HepG2 (cell line): Measurements from ENCODE around the gene EOGT. TPM values are rescaled to one million over a fixed set of nuclear protein-coding genes. Genes with fewer than 3 reads are reported as not detected.

ENCODE experiments used
- ARID2 ChIP-seq: sonication (generic); formaldehyde crosslinking; IDR thresholded peaks from 2 replicates; pipeline ENCODE4 v1.8.1; 2022; ENCODE audit warnings: mild to moderate bottlenecking, missing genetic modification reagents, borderline replicate concordance
- FOXA1 ChIP-seq, 2 experiments: fragments of 450-650 bp in 1 of 2; sonication (generic) in 1 of 2; formaldehyde crosslinking in 1 of 2; IDR thresholded peaks; 2 replicates each; pipeline versions ENCODE4 v1.4.0 to v1.6.1; 2016 to 2020; ENCODE audit warnings: missing genetic modification reagents in 1 of 2
- GMEB1 ChIP-seq: sonication (generic); formaldehyde crosslinking; IDR thresholded peaks from 2 replicates; pipeline ENCODE4 v1.5.1; 2020; ENCODE audit warnings: missing genetic modification reagents, mild to moderate bottlenecking, borderline replicate concordance
- KAT7 ChIP-seq: IDR thresholded peaks from 2 replicates; pipeline ENCODE4 v1.6.1; 2018; ENCODE audit warnings: borderline replicate concordance, missing compliant biosample characterization
- LBX2 ChIP-seq: sonication (generic); formaldehyde crosslinking; IDR thresholded peaks from 2 replicates; pipeline ENCODE4 v1.5.0; 2020; ENCODE audit warnings: missing genetic modification reagents, mild to moderate bottlenecking, borderline replicate concordance
- NFIC ChIP-seq: IDR thresholded peaks from 2 replicates; pipeline ENCODE4 v1.6.1; 2012; ENCODE audit warnings: mild to moderate bottlenecking, low read length, inconsistent platforms
- SNAPC2 ChIP-seq: sonication (generic); formaldehyde crosslinking; IDR thresholded peaks from 2 replicates; pipeline ENCODE4 v1.8.1; 2022; ENCODE audit warnings: mild to moderate bottlenecking, missing genetic modification reagents
- SP140L ChIP-seq: sonication (generic); formaldehyde crosslinking; IDR thresholded peaks from 2 replicates; pipeline ENCODE4 v1.4.0; 2020; ENCODE audit warnings: missing genetic modification reagents, borderline replicate concordance
- TAF15 ChIP-seq: fragments of 200-400 bp; formaldehyde crosslinking; IDR thresholded peaks from one replicate; pipeline ENCODE4 v1.6.1; 2018; ENCODE audit warnings: mild to moderate bottlenecking, low read depth, low read length; ENCODE audit not compliant: poor library complexity, severe bottlenecking
- TBX2 ChIP-seq: sonication (generic); formaldehyde crosslinking; IDR thresholded peaks from 2 replicates; pipeline ENCODE4 v1.5.0; 2020; ENCODE audit warnings: missing genetic modification reagents, mild to moderate bottlenecking, borderline replicate concordance
- THAP11 ChIP-seq: IDR thresholded peaks from 2 replicates; pipeline ENCODE4 v1.6.1; 2016; ENCODE audit warnings: missing biosample characterization, missing genetic modification reagents
- ZFP36L2 ChIP-seq: sonication (generic); formaldehyde crosslinking; IDR thresholded peaks from 2 replicates; pipeline ENCODE4 v1.4.0; 2020; ENCODE audit warnings: missing genetic modification reagents
- ZNF318 ChIP-seq: sonication (generic); formaldehyde crosslinking; IDR thresholded peaks from 2 replicates; pipeline ENCODE4 v1.4.0; 2020; ENCODE audit warnings: mild to moderate bottlenecking, missing genetic modification reagents
- ZNF564 ChIP-seq: sonication (generic); formaldehyde crosslinking; IDR thresholded peaks from 2 replicates; pipeline ENCODE4 v1.8.1; 2023; ENCODE audit warnings: mild to moderate bottlenecking, missing genetic modification reagents
- ZNF576 ChIP-seq: sonication (generic); formaldehyde crosslinking; IDR thresholded peaks from 2 replicates; pipeline ENCODE4 v1.4.0; 2020; ENCODE audit warnings: mild to moderate bottlenecking, missing genetic modification reagents
- ZNF580 ChIP-seq: IDR thresholded peaks from 2 replicates; pipeline ENCODE4 v1.6.1; 2016; ENCODE audit warnings: low read depth, borderline replicate concordance
- ZSCAN31 ChIP-seq: sonication (generic); formaldehyde crosslinking; IDR thresholded peaks from 2 replicates; pipeline ENCODE4 v1.5.0; 2020; ENCODE audit warnings: low read depth, mild to moderate bottlenecking, missing genetic modification reagents
- polyA plus RNA-seq, 8 experiments: library from polyadenylated mRNA; depleted of rRNA in 3 of 8; stranded (reverse) in 7 of 8; unstranded in 1 of 8; fragments of >200 nt; fragmentation: Illumina TruSeq in 4 of 8; extraction: Trizol in 4 of 8; gene quantifications; 2 replicates each; pipeline versions ENCODE4 v1.2.1 to v1.2.3, GENCODE V29; 2011 to 2016; ENCODE audit warnings: low read depth in 4 of 8, missing spikeins in 1 of 8, mixed read lengths in 1 of 8; ENCODE audit not compliant: insufficient read depth in 1 of 8
- total RNA-seq, 5 experiments: library from RNA; depleted of rRNA; stranded (reverse); fragments of >200 nt; fragmentation: Illumina TruSeq; extraction: Trizol; gene quantifications; 2 replicates each; pipeline ENCODE4 v1.2.3, GENCODE V29; 2016; ENCODE audit warnings: low read depth in 1 of 5

Gene EOGT
- total and polyA plus RNA-seq, 2 of the 13 experiments (the other 11 are each of a cell fraction or from before 2014, with no cell fraction given) = 4.5 to 18.6 TPM

- TF ChIP-seq ZNF576 (CRISPR knock-in tag) = 0 out of 2 replicates have a peak, but pooled peaks have one; percentile 63
- no peak for TF ChIP-seq ZNF318
- TF ChIP-seq NFIC = no peak
- TF ChIP-seq ARID2 (CRISPR knock-in tag) = no peak
- TF ChIP-seq ZNF564 (CRISPR knock-in tag) = peak; percentile 61; the same call in 1 of the 2 replicates
- peak; percentile 87; the same call in 1 of the 2 replicates for TF ChIP-seq ZNF580 (CRISPR knock-in tag)
- TF ChIP-seq FOXA1 (IDR thresholded peaks at IDR 0.05) = no peak
- no peak; the same call in 1 of the 2 replicates for TF ChIP-seq FOXA1 (CRISPR knock-in tag; IDR thresholded peaks at IDR 0.05)
- peak; percentile 89 for TF ChIP-seq TBX2 (CRISPR knock-in tag)
- peak; percentile 64; the same call in 1 of the 2 replicates for TF ChIP-seq GMEB1 (CRISPR knock-in tag)
- no peak for TF ChIP-seq LBX2 (CRISPR knock-in tag)
- TF ChIP-seq SNAPC2 (CRISPR knock-in tag) = no peak
- TF ChIP-seq ZSCAN31 (CRISPR knock-in tag) = peak; percentile 90
- TF ChIP-seq TAF15 = no peak
- TF ChIP-seq KAT7 (CRISPR knock-in tag) = peak; percentile 93; the same call in 1 of the 2 replicates
- TF ChIP-seq THAP11 (CRISPR knock-in tag) = peak; percentile 69; the same call in 1 of the 2 replicates
- TF ChIP-seq ZFP36L2 (CRISPR knock-in tag) = no peak
- no peak for TF ChIP-seq SP140L
Measured at GRCh38 chr3:69013253-69014021, at the start of gene EOGT (continued).
